Panc1 (cell line): Measurements from ENCODE around the gene TMEM204. TPM values are rescaled to one million over a fixed set of nuclear protein-coding genes. Genes with fewer than 3 reads are reported as not detected.

Experiments used
- ATAC-seq: fragments of 200-7000 bp; cut with Tn5 transposase; 2 replicates; pipeline ENCODE4 v1.9.1; 2020; ENCODE audit warnings: mild to moderate bottlenecking, moderate library complexity
- BruUV-seq: library from RNA; stranded (reverse); fragments of 400-500 nt; replicated peaks from 2 replicates; lab custom pipeline; 2021; lab: Mats Ljungman, UMichigan
- CTCF ChIA-PET: fragments of 300-600 bp; sonication (Branson Sonifier 250); formaldehyde crosslinking; loops from one replicate; lab custom pipeline; 2022; ENCODE audit warnings: antibody characterized with exemption; lab: Charles Lee
- POLR2A ChIA-PET: fragments of 300-600 bp; sonication (Branson Sonifier 250); formaldehyde crosslinking; loops from one replicate; lab custom pipeline; 2022; ENCODE audit warnings: antibody characterized with exemption; lab: Charles Lee
- DNase-seq: peaks from one replicate; pipeline ENCODE4 v3.0.0-alpha.2; 2010; ENCODE audit warnings: low read depth, low spot score
- H3K27ac ChIP-seq: 2 replicates; pipeline ENCODE4 v1.5.1; 2011; ENCODE audit warnings: mild to moderate bottlenecking, low read length, inconsistent platforms
- H3K27me3 ChIP-seq: fragments of 200-500 bp; sonication (Bioruptor generic); 2 replicates; pipeline ENCODE4 v1.6.0; 2014; ENCODE audit warnings: low read length, inconsistent platforms; ENCODE audit not compliant: control insufficient read depth, insufficient read depth
- H3K36me3 ChIP-seq: fragments of 200-500 bp; sonication (Bioruptor generic); 2 replicates; pipeline ENCODE4 v1.5.1; 2014; ENCODE audit warnings: inconsistent platforms, mild to moderate bottlenecking, low read length, moderate library complexity; ENCODE audit not compliant: control insufficient read depth, insufficient read depth
- H3K4me1 ChIP-seq: 2 replicates; pipeline ENCODE4 v1.5.1; 2011; ENCODE audit warnings: inconsistent platforms, mild to moderate bottlenecking, low read length, moderate library complexity; ENCODE audit not compliant: control insufficient read depth, insufficient read depth
- H3K4me3 ChIP-seq, 2 experiments: 2 replicates each; pipeline ENCODE4 v1.5.1; 2011 to 2012; ENCODE audit warnings: low read depth in 2 of 2, low read length in 2 of 2, mild to moderate bottlenecking in 2 of 2, inconsistent platforms in 1 of 2, moderate library complexity in 1 of 2
- H3K9me3 ChIP-seq: fragments of 200-500 bp; sonication (Bioruptor generic); 2 replicates; pipeline ENCODE4 v1.5.1; 2014; ENCODE audit warnings: low read depth, mild to moderate bottlenecking, inconsistent platforms, low read length, moderate library complexity; ENCODE audit not compliant: control insufficient read depth, insufficient read depth
- POLR2AphosphoS5 ChIP-seq: IDR thresholded peaks from 2 replicates; pipeline ENCODE4 v1.6.1; 2012; ENCODE audit warnings: mild to moderate bottlenecking, low read depth, low read length, moderate library complexity
- REST ChIP-seq, 2 experiments: IDR thresholded peaks; 2 replicates each; pipeline ENCODE4 v1.6.1; 2011 to 2012; ENCODE audit warnings: low read depth in 2 of 2, control low read depth in 1 of 2, low read length in 1 of 2, mild to moderate bottlenecking in 1 of 2, moderate library complexity in 1 of 2; ENCODE audit not compliant: insufficient read depth in 1 of 2
- SIN3A ChIP-seq: IDR thresholded peaks from 2 replicates; pipeline ENCODE4 v1.6.1; 2012; ENCODE audit warnings: low read depth, mild to moderate bottlenecking, low read length, moderate library complexity, borderline replicate concordance; ENCODE audit not compliant: insufficient read depth
- TCF7L2 ChIP-seq: IDR thresholded peaks from 2 replicates; pipeline ENCODE4 v1.6.1; 2011; ENCODE audit warnings: mild to moderate bottlenecking, low read depth, low read length, inconsistent platforms
- in situ Hi-C: cut with HindIII; loops from 2 replicates; pipeline ENCODE4 v1.10.0; 2016; ENCODE audit warnings: low sequenced_read_pairs, low pct_unique_long_range_greater_than_20kb
- intact Hi-C: fragments of 100-400 bp; cut with micrococcal nuclease; formaldehyde crosslinking; loops from one replicate; pipeline ENCODE4 v1.10.0; 2022; ENCODE audit not compliant: unreplicated experiment
- total RNA-seq: library from RNA; stranded (reverse); gene quantifications from one replicate; pipeline ENCODE4 v1.2.1, GENCODE V29; 2021; ENCODE audit not compliant: unreplicated experiment
- TF ChIP-seq, protein P1 (sequence below): fragments of 450-650 bp; IDR thresholded peaks from 2 replicates; pipeline ENCODE4 v1.5.1; 2017; ENCODE audit warnings: mild to moderate bottlenecking

Gene TMEM204
- total RNA-seq, 1 experiment from 2014 or later, result 0.13 TPM

DNA sequence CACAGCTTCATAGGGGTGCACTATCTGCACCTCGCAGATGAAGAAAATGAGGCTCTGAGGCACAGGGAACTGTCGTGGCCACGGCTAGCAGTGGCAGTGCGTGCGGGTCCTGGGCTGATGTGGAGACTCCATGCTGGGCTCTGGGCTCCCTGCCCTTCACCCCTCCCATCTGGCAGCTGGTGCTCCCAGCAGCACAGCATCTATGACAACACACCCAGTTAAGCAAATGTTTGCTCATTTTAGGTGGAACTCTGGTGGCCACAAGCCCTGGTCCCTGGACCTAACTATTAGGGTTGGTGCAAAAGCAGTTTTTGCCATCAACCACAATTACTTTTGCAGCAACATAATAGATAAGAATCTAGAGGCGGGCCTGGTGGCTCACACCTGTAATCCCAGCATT lies 47.5 kb downstream of the TMEM204 start:
- POLR2A ChIA-PET, result no interaction called here
- BruUV-seq, result no TSS peak
- no peak overlapping the region for H3K4me3 ChIP-seq
- TF ChIP-seq SIN3A (no peak), REST (IDR thresholded peaks at IDR 0.05; ENCODE audit: insufficient read depth in 1 of 2, low read depth in 2 of 2, low read length in 1 of 2) (no peak), POLR2AphosphoS5 (no peak), TCF7L2 (no peak)
- TF ChIP-seq, protein P1, sequence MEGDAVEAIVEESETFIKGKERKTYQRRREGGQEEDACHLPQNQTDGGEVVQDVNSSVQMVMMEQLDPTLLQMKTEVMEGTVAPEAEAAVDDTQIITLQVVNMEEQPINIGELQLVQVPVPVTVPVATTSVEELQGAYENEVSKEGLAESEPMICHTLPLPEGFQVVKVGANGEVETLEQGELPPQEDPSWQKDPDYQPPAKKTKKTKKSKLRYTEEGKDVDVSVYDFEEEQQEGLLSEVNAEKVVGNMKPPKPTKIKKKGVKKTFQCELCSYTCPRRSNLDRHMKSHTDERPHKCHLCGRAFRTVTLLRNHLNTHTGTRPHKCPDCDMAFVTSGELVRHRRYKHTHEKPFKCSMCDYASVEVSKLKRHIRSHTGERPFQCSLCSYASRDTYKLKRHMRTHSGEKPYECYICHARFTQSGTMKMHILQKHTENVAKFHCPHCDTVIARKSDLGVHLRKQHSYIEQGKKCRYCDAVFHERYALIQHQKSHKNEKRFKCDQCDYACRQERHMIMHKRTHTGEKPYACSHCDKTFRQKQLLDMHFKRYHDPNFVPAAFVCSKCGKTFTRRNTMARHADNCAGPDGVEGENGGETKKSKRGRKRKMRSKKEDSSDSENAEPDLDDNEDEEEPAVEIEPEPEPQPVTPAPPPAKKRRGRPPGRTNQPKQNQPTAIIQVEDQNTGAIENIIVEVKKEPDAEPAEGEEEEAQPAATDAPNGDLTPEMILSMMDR, result no peak
- no peak for ATAC-seq
- in situ Hi-C loops, result no loop called here
- DNase-seq, result no peak
- no peaks in the 10 kb centered on the region for H3K27me3 ChIP-seq
- no peaks in the 10 kb centered on the region for H3K4me1 ChIP-seq
- intact Hi-C loops, result no loop called here
- H3K36me3 ChIP-seq, result peaks cover 6% of the 10 kb centered on the region; the same call in 1 of the 2 replicates
- CTCF ChIA-PET, result no interaction called here
- no peaks in the 10 kb centered on the region for H3K9me3 ChIP-seq
- H3K27ac ChIP-seq, result no peak overlapping the region

- Histone ChIP-seq H3K36me3 (peaks cover 6% of the 10 kb centered on the region; the same call in 1 of the 2 replicates), H3K9me3 (no peaks in the 10 kb centered on the region), H3K27ac (no peak overlapping the region), H3K4me1 (no peaks in the 10 kb centered on the region), H3K4me3 (no peak overlapping the region), H3K27me3 (no peaks in the 10 kb centered on the region)
- TF ChIP-seq REST (IDR thresholded peaks at IDR 0.05; ENCODE audit: insufficient read depth in 1 of 2, low read depth in 2 of 2, low read length in 1 of 2), result no peak
- TF ChIP-seq SIN3A, result no peak
- TF ChIP-seq, protein P1, result no peak
- TF ChIP-seq TCF7L2, result no peak
- no peak for TF ChIP-seq POLR2AphosphoS5
- in situ Hi-C loops (no loop called here), intact Hi-C loops (no loop called here)
- DNase-seq (no peak), ATAC-seq (no peak; the same call in 1 of the 2 replicates)
- ChIA-PET CTCF (no interaction called here), POLR2A (no interaction called here)
- no TSS peak for BruUV-seq
These were observed 48.3 kb downstream of the TMEM204 start for GRCh38 chr16:1581804-1582203.
